H9 (cell line): ENCODE results near the gene TRAK1. TPM values are rescaled to one million over a fixed set of nuclear protein-coding genes. Genes with fewer than 3 reads are reported as not detected.

Experiments used
- DNase-seq: peaks from one replicate; pipeline ENCODE4 v3.0.0-alpha.2; 2017
- H2AFZ ChIP-seq: one replicate; pipeline ENCODE4 v1.6.1; 2013; ENCODE audit warnings: mild to moderate bottlenecking, low read length, control low read depth, moderate library complexity
- H2AK5ac ChIP-seq: 2 replicates; pipeline ENCODE4 v1.6.1; 2013; ENCODE audit warnings: low read length, control low read depth, mixed read lengths; ENCODE audit not compliant: insufficient read length
- H2BK120ac ChIP-seq: one replicate; pipeline ENCODE4 v1.6.1; 2013; ENCODE audit warnings: low read depth, mild to moderate bottlenecking, low read length, control low read depth, inconsistent platforms; ENCODE audit not compliant: poor library complexity, severe bottlenecking
- H2BK12ac ChIP-seq: 2 replicates; pipeline ENCODE4 v1.6.1; 2013; ENCODE audit warnings: low read length, control low read depth, mixed read lengths, low read depth; ENCODE audit not compliant: insufficient read length
- H2BK15ac ChIP-seq: 2 replicates; pipeline ENCODE4 v1.6.1; 2013; ENCODE audit warnings: low read depth, low read length, control low read depth
- H2BK20ac ChIP-seq: one replicate; pipeline ENCODE4 v1.6.1; 2013; ENCODE audit warnings: low read depth, mild to moderate bottlenecking, low read length, control low read depth, inconsistent platforms; ENCODE audit not compliant: poor library complexity, severe bottlenecking
- H2BK5ac ChIP-seq: 2 replicates; pipeline ENCODE4 v1.6.1; 2013; ENCODE audit warnings: low read length, control low read depth, mixed read lengths; ENCODE audit not compliant: insufficient read length
- H3K14ac ChIP-seq: 2 replicates; pipeline ENCODE4 v1.6.1; 2013; ENCODE audit warnings: low read length, control low read depth; ENCODE audit not compliant: insufficient read depth
- H3K18ac ChIP-seq: 2 replicates; pipeline ENCODE4 v1.6.1; 2013; ENCODE audit warnings: low read depth, mild to moderate bottlenecking, mixed read lengths, low read length, control low read depth; ENCODE audit not compliant: insufficient read length
- H3K23ac ChIP-seq: 2 replicates; pipeline ENCODE4 v1.6.1; 2013; ENCODE audit warnings: low read length, control low read depth, mixed read lengths, low read depth; ENCODE audit not compliant: insufficient read length
- H3K23me2 ChIP-seq: 2 replicates; pipeline ENCODE4 v1.6.1; 2013; ENCODE audit warnings: low read depth, mild to moderate bottlenecking, mixed read lengths, low read length, control low read depth; ENCODE audit not compliant: insufficient read length, poor library complexity, severe bottlenecking
- H3K27ac ChIP-seq: 2 replicates; pipeline ENCODE4 v1.5.1; 2013; ENCODE audit warnings: low read length, control low read depth, mixed read lengths, low read depth; ENCODE audit not compliant: insufficient read length
- H3K27me3 ChIP-seq: 2 replicates; pipeline ENCODE4 v1.6.1; 2013; ENCODE audit warnings: low read length, control low read depth, inconsistent platforms; ENCODE audit not compliant: insufficient read depth
- H3K4ac ChIP-seq: 2 replicates; pipeline ENCODE4 v1.6.1; 2013; ENCODE audit warnings: low read depth, mild to moderate bottlenecking, control low read depth, inconsistent platforms, low read length, moderate library complexity
- H3K4me1 ChIP-seq: 2 replicates; pipeline ENCODE4 v1.6.1; 2013; ENCODE audit warnings: low read length, control low read depth, inconsistent platforms; ENCODE audit not compliant: insufficient read depth
- H3K4me2 ChIP-seq: 2 replicates; pipeline ENCODE4 v1.6.1; 2013; ENCODE audit warnings: low read length, control low read depth, mixed read lengths; ENCODE audit not compliant: insufficient read length, insufficient read depth
- H3K56ac ChIP-seq: 2 replicates; pipeline ENCODE4 v1.6.1; 2013; ENCODE audit warnings: low read depth, mild to moderate bottlenecking, mixed read lengths, low read length, control low read depth; ENCODE audit not compliant: insufficient read length
- H3K79me1 ChIP-seq: 2 replicates; pipeline ENCODE4 v1.6.1; 2013; ENCODE audit warnings: low read depth, mild to moderate bottlenecking, moderate library complexity, low read length, control low read depth, inconsistent platforms; ENCODE audit not compliant: insufficient read depth, poor library complexity, severe bottlenecking
- H3K79me2 ChIP-seq: 2 replicates; pipeline ENCODE4 v1.6.1; 2013; ENCODE audit warnings: low read length, control low read depth, inconsistent platforms; ENCODE audit not compliant: insufficient read depth
- H3K9ac ChIP-seq: 2 replicates; pipeline ENCODE4 v1.6.1; 2013; ENCODE audit warnings: low read length, control low read depth, mixed read lengths; ENCODE audit not compliant: insufficient read length; ENCODE audit errors: extremely low read depth
- H3K9me3 ChIP-seq: one replicate; pipeline ENCODE4 v1.6.1; 2013; ENCODE audit warnings: low read depth, low read length, inconsistent platforms; ENCODE audit not compliant: control insufficient read depth
- H3T11ph ChIP-seq: one replicate; pipeline ENCODE4 v1.6.1; 2013; ENCODE audit warnings: mild to moderate bottlenecking, low read length, control low read depth, inconsistent platforms
- H4K20me1 ChIP-seq: one replicate; pipeline ENCODE4 v1.6.1; 2013; ENCODE audit not compliant: control insufficient read depth, insufficient read length, insufficient read depth
- H4K5ac ChIP-seq: 2 replicates; pipeline ENCODE4 v1.6.1; 2013; ENCODE audit warnings: low read depth, mild to moderate bottlenecking, mixed read lengths, low read length, control low read depth; ENCODE audit not compliant: insufficient read length
- H4K8ac ChIP-seq: replicated peaks from 2 replicates; pipeline ENCODE4 v1.6.1; 2013; ENCODE audit warnings: low read length, control low read depth, mixed read lengths, low read depth; ENCODE audit not compliant: insufficient read length
- H4K91ac ChIP-seq: 2 replicates; pipeline ENCODE4 v1.6.1; 2013; ENCODE audit warnings: low read depth, mild to moderate bottlenecking, moderate library complexity, mixed read lengths, low read length, control low read depth; ENCODE audit not compliant: insufficient read length
- H3K27ac Mint-ChIP-seq, 3 experiments: 2 replicates in 2 of 3; 3 replicates in 1 of 3; pipeline ENCODE4 v1.8.0; 2020 to 2021; ENCODE audit warnings: mixed read lengths in 3 of 3, mild to moderate bottlenecking in 1 of 3, moderate library complexity in 1 of 3
- H3K27me3 Mint-ChIP-seq: 2 replicates; pipeline ENCODE4 v1.8.0; 2021; ENCODE audit warnings: low read depth, mild to moderate bottlenecking, moderate library complexity, mixed read lengths
- H3K36me3 Mint-ChIP-seq, 3 experiments: 2 replicates in 2 of 3; 3 replicates in 1 of 3; pipeline ENCODE4 v1.8.0; 2020 to 2021; ENCODE audit warnings: low read depth in 3 of 3, mixed read lengths in 3 of 3; ENCODE audit not compliant: insufficient read depth in 1 of 3
- H3K4me1 Mint-ChIP-seq, 2 experiments: 2 replicates each; pipeline ENCODE4 v1.8.0; 2020; ENCODE audit warnings: mixed read lengths in 2 of 2
- H3K4me3 Mint-ChIP-seq, 2 experiments: 2 replicates in 1 of 2; 3 replicates in 1 of 2; pipeline ENCODE4 v1.8.0; 2020 to 2021; ENCODE audit warnings: mild to moderate bottlenecking in 2 of 2, mixed read lengths in 2 of 2, moderate library complexity in 1 of 2
- H3K9me3 Mint-ChIP-seq, 2 experiments: 2 replicates in 1 of 2; 3 replicates in 1 of 2; pipeline ENCODE4 v1.8.0; 2020; ENCODE audit warnings: mild to moderate bottlenecking in 2 of 2, mixed read lengths in 2 of 2, moderate library complexity in 1 of 2
- CTCF ChIP-seq: fragments of 200-600 bp; sonication (generic); conservative IDR thresholded peaks from 3 replicates; pipeline ENCODE4 v1.8.0; 2021; ENCODE audit warnings: antibody characterized with exemption, mild to moderate bottlenecking
- WGBS: extraction: QIAGEN DNeasy Blood & Tissue Kit; methylation state at CpG from one replicate; pipeline ENCODE4 v1.1.7; 2013; ENCODE audit warnings: missing lambda C conversion rate, low lambda C conversion rate, mixed read lengths; ENCODE audit not compliant: insufficient read length; ENCODE audit errors: extremely low coverage; 5-methylcytosine and 5-hydroxymethylcytosine counted together
- total RNA-seq: library from RNA; stranded (reverse); gene quantifications from 2 replicates; pipeline ENCODE4 v1.2.1, GENCODE V29; 2021

TRAK1 gene
- total RNA-seq, 1 experiment from 2014 or later, result 34.2 TPM

- Histone ChIP-seq H2AFZ (no peak overlapping the region), H3K79me1 (no peaks in the 10 kb centered on the region), H4K20me1 (no peaks in the 10 kb centered on the region), H3K23ac (no peak overlapping the region), H3K56ac (no peak overlapping the region), H2BK12ac (no peak overlapping the region), H3K9me3 (no peaks in the 10 kb centered on the region), H3K18ac (no peak overlapping the region), H4K8ac (no peak overlapping the region), H2BK20ac (no peak overlapping the region), H2AK5ac (no peak overlapping the region), H3K4me2 (no peak overlapping the region), H4K91ac (no peak overlapping the region), H3K27ac (no peak overlapping the region), H3K14ac (no peak overlapping the region), H4K5ac (no peak overlapping the region), H3K4ac (no peak overlapping the region), H2BK120ac (no peak overlapping the region), H3K23me2 (peaks cover 6% of the 10 kb centered on the region), H2BK15ac (no peak overlapping the region), H3K27me3 (peaks cover 12% of the 10 kb centered on the region; the same call in 1 of the 2 replicates), H3T11ph (no peak overlapping the region), H2BK5ac (no peak overlapping the region), H3K79me2 (no peaks in the 10 kb centered on the region), H3K9ac (no peak overlapping the region), H3K4me1 (no peaks in the 10 kb centered on the region)
- Mint-ChIP-seq H3K36me3 (peaks cover 0 to 5% (median 0%) of the 10 kb centered on the region in 3 experiments; a peak in 2 of 7 replicates), H3K4me1 (peaks cover 7 to 12% of the 10 kb centered on the region in 2 experiments), H3K27ac (peak overlapping the region in 1 of 3 experiments; percentile 18; a peak in 1 of 7 replicates), H3K27me3 (peaks cover 85% of the 10 kb centered on the region), H3K4me3 (no peak overlapping the region), H3K9me3 (peaks cover 9 to 11% of the 10 kb centered on the region in 2 experiments; a peak in 4 of 5 replicates)
- TF ChIP-seq CTCF, result no peak
- no peak for DNase-seq
- WGBS, result no CpG with 5 or more reads among the region's 6 CpGs
These were observed 176.7 kb downstream of the TRAK1 start for GRCh38 chr3:42267878-42268277.
